Thyroid gland (tissue), 4 donors: ENCODE results near the gene TMPRSS5. TPM values are rescaled to one million over a fixed set of nuclear protein-coding genes. Genes with fewer than 3 reads are reported as not detected.
"Not testable (repeated sequence)": the region's sequence is repeated elsewhere in the genome, so short reads cannot be mapped to it uniquely, and the experiment has no call there.

Experiments
- DNase-seq, 2 donors: peaks; one replicate each; pipeline ENCODE4 v3.0.0-alpha.2; 2019
- H3K27ac ChIP-seq, 3 donors: fragments of 200-600 bp; sonication (generic); 1 replicate in 2 of 3; 2 replicates in 1 of 3; pipeline ENCODE4 v1.5.1; 2016 to 2019; ENCODE audit warnings: mild to moderate bottlenecking in 1 of 3, moderate library complexity in 1 of 3
- H3K27me3 ChIP-seq: fragments of 200-600 bp; sonication (generic); one replicate; pipeline ENCODE4 v1.5.1; 2019
- H3K36me3 ChIP-seq, 2 donors: fragments of 200-600 bp; sonication (generic); one replicate each; pipeline ENCODE4 v1.5.1; 2016 to 2019
- H3K4me1 ChIP-seq, 2 donors: fragments of 200-600 bp; sonication (generic); one replicate each; pipeline ENCODE4 v1.5.1; 2017 to 2019
- H3K4me3 ChIP-seq, 3 donors: fragments of 200-600 bp; sonication (generic); replicated peaks in 1 of 3; 1 replicate in 2 of 3; 2 replicates in 1 of 3; pipeline ENCODE4 v1.5.1; 2016; ENCODE audit warnings: mild to moderate bottlenecking in 1 of 3
- H3K9me3 ChIP-seq: fragments of 200-600 bp; sonication (generic); one replicate; pipeline ENCODE4 v1.5.1; 2017
- POLR2A ChIP-seq, 2 donors: fragments of 450-650 bp; IDR thresholded peaks; one replicate each; pipeline ENCODE4 v1.6.1; 2017; ENCODE audit warnings: antibody characterized with exemption in 2 of 2, mild to moderate bottlenecking in 2 of 2, moderate library complexity in 1 of 2
- WGBS, 2 donors: methylation state at CpG; one replicate each; pipeline ENCODE4 v1.1.5; 2017; 5-methylcytosine and 5-hydroxymethylcytosine counted together
- intact Hi-C: fragments of 100-400 bp; cut with DNase I; formaldehyde crosslinking; loops from one replicate; pipeline ENCODE4 v1.15.1; 2023
- total RNA-seq, 4 donors: library from RNA; depleted of rRNA; stranded (reverse); fragments of >200 nt; gene quantifications; one replicate each; pipeline ENCODE4 v1.2.3, GENCODE V29; 2016
- TF ChIP-seq, protein P1 (sequence below), 6 experiments: fragments of 200-600 bp in 3 of 6; fragments of 450-650 bp in 3 of 6; sonication (generic) in 3 of 6; IDR thresholded peaks; one replicate each; pipeline ENCODE4 v1.5.1; 2016 to 2019; ENCODE audit warnings: antibody characterized with exemption in 6 of 6, mild to moderate bottlenecking in 2 of 6, inconsistent platforms in 1 of 6, moderate library complexity in 1 of 6

TMPRSS5 gene
- total RNA-seq, 4 donors from 2014 or later, result 0.40 to 0.59 (median 0.45) TPM; not detected in 1

DNA sequence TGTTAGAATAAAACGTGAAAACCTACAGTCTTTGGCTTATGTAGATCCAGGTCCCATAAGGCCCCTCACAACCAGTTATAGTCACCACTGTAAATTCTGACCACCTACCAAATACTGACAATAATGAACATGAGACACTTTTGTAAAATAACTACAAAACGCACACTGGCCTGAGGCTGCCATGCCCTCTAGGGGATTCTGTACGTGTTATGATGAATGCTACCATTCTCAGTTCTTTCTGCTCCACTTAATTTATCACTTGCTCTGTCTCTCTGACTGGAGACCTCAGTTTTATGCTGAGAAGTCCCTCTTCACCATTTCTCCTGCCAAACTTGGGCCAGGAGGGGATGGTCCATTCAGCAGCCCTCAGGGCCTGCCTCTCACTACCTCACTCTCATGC, 18.7 kb upstream of the TMPRSS5 start:
- Histone ChIP-seq H3K27ac (no peak overlapping the region), H3K27me3 (no peaks in the 10 kb centered on the region), H3K9me3 (no peaks in the 10 kb centered on the region), H3K4me3 (no peak overlapping the region), H3K4me1 (no peaks in the 10 kb centered on the region), H3K36me3 (no peaks in the 10 kb centered on the region)
- no peak for DNase-seq
- no peak for TF ChIP-seq POLR2A (IDR thresholded peaks at IDR 0.05)
- TF ChIP-seq, protein P1, sequence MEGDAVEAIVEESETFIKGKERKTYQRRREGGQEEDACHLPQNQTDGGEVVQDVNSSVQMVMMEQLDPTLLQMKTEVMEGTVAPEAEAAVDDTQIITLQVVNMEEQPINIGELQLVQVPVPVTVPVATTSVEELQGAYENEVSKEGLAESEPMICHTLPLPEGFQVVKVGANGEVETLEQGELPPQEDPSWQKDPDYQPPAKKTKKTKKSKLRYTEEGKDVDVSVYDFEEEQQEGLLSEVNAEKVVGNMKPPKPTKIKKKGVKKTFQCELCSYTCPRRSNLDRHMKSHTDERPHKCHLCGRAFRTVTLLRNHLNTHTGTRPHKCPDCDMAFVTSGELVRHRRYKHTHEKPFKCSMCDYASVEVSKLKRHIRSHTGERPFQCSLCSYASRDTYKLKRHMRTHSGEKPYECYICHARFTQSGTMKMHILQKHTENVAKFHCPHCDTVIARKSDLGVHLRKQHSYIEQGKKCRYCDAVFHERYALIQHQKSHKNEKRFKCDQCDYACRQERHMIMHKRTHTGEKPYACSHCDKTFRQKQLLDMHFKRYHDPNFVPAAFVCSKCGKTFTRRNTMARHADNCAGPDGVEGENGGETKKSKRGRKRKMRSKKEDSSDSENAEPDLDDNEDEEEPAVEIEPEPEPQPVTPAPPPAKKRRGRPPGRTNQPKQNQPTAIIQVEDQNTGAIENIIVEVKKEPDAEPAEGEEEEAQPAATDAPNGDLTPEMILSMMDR (IDR thresholded peaks at IDR 0.05), result no peak
- intact Hi-C loops, result no loop called here
- WGBS, 2 donors, result 89 to 92% methylated on average over 3 of the region's 3 CpGs

DNA sequence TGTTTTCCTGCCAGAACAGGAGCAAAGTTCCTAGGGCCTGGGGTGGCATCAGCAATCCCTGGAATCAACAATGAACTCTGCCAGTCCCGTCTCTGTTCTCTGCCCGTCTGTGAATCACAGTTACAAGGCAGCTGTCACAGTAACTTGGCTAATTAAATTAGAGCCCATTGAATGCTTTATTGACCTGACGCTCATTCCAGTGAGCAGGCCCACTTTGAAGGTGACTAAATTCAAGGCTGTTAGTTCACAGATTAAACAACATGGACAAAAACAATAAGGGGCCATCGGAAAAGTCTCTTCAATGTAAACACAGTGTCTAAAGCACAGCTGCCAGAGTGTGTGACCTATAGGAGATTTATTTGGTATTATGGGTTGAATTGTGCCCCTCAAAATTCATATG, 17.7 kb upstream of the TMPRSS5 start:
- WGBS, 2 donors, result 84 to 88% methylated on average over 4 of the region's 4 CpGs
- DNase-seq, result no peak
- Histone ChIP-seq H3K36me3 (no peaks in the 10 kb centered on the region), H3K27ac (no peak overlapping the region), H3K9me3 (no peaks in the 10 kb centered on the region), H3K4me3 (no peak overlapping the region), H3K4me1 (no peaks in the 10 kb centered on the region), H3K27me3 (no peaks in the 10 kb centered on the region)
- no peak for TF ChIP-seq POLR2A (IDR thresholded peaks at IDR 0.05)
- TF ChIP-seq, protein P1 (IDR thresholded peaks at IDR 0.05), result no peak
- intact Hi-C loops, result no loop called here

DNA sequence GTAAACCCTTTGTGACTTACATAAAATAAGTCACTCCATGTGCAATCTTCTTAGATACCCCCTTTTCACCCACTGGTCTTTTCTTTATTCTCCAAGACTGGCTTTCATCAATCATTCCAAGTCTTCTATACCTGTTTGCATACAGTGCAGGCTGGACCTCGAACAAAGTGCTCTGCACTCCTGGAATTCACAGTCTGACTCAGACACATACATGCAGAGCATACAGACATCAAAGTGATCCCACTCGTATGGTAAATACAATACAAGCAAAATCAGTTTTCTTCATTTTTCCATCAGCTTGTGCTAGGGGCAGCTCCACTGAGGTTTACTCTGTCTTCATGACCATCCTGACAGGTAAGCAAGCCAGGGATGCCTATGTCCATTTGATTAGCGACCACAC, 16.8 kb upstream of the TMPRSS5 start:
- Histone ChIP-seq H3K27me3 (no peaks in the 10 kb centered on the region), H3K4me1 (no peaks in the 10 kb centered on the region), H3K36me3 (no peaks in the 10 kb centered on the region), H3K27ac (no peak overlapping the region), H3K4me3 (no peak overlapping the region), H3K9me3 (no peaks in the 10 kb centered on the region)
- DNase-seq, result no peak
- intact Hi-C loops, result no loop called here
- TF ChIP-seq, protein P1 (IDR thresholded peaks at IDR 0.05), result no peak
- TF ChIP-seq POLR2A (IDR thresholded peaks at IDR 0.05), result no peak
- 86 to 97% methylated on average over 3 of the region's 3 CpGs for WGBS, 2 donors

DNA sequence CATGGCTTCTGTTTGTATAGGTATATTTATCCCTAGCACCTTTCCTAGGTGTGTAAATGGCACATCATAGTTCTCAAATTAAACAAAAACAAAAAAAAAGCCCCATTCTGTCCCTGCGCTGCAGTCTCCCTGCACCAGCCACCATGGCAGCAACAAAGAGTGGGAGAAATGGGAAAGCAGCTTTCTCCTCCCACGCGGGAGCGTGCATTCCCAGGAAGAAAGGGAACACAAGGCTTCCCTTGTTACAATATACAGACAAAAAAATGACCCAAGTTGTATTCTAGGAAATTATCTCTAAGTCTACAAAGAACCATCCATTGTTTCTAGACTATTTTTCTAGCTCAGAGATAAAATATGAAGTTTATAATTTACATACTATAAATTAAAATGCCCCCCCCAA, 16.1 kb upstream of the TMPRSS5 start:
- Histone ChIP-seq H3K9me3 (no peaks in the 10 kb centered on the region), H3K27me3 (no peaks in the 10 kb centered on the region), H3K4me3 (no peak overlapping the region), H3K36me3 (no peaks in the 10 kb centered on the region), H3K4me1 (no peaks in the 10 kb centered on the region), H3K27ac (no peak overlapping the region)
- intact Hi-C loops, result no loop called here
- TF ChIP-seq, protein P1 (IDR thresholded peaks at IDR 0.05), result no peak
- TF ChIP-seq POLR2A (IDR thresholded peaks at IDR 0.05), result no peak
- 95% methylated on average over 4 of the region's 4 CpGs for WGBS, 2 donors
- no peak for DNase-seq

DNA sequence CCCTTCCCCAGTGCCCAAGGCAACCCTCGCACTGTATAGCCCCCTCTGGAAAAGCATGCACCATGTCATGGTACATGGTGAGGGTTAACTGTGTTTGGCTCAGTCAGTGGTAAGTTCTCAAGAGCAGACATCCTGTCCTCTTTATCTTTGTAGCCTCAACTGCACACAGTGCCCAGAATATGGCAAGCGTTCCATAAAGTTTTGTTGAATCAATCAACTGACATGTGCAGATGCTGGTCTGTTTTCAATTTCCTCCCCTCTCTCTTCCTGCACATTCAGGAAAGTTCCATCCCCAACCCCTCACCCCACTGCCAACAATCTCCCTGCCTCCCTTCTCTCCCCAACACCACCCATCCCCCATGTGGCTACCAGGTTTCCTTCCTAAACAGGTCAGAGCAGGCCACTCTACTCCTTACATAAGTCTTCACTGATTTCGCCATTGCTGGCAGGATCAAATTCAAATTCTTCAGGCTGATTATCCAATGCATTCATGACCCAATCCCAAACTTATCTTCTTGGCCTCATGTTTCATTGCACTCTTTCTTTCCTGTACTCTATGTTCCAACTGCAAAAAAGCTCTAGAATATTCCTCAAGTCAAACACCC, 15.5 kb upstream of the TMPRSS5 start:
- Histone ChIP-seq H3K4me3 (no peak overlapping the region), H3K4me1 (no peaks in the 10 kb centered on the region), H3K36me3 (no peaks in the 10 kb centered on the region), H3K9me3 (no peaks in the 10 kb centered on the region), H3K27me3 (no peaks in the 10 kb centered on the region), H3K27ac (no peak overlapping the region)
- WGBS, 2 donors, result 88 to 91% methylated on average over 3 of the region's 3 CpGs
- intact Hi-C loops, result no loop called here
- no peak for TF ChIP-seq POLR2A (IDR thresholded peaks at IDR 0.05)
- TF ChIP-seq, protein P1 (IDR thresholded peaks at IDR 0.05), result no peak
- DNase-seq, result no peak

DNA sequence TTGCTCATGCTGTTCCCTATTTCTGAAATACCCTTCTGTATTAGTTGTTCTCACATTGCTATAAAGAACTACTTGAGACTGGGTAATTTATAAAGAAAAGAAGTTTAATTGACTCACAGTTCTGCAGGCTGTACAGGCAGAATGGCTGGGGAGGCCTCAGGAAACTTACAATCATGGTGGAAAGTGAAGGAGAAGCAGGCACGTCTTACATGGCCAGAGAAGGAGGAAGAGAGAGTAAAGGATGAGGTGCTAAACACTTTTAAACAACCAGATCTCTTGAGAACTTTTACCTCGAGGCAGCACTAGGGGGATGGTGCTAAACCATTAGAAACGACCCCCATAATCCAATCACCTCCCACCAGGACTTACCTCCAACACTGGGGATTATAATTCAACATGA, 14.4 kb upstream of the TMPRSS5 start:
- WGBS, 2 donors, result 45 to 51% methylated on average over 3 of the region's 3 CpGs
- intact Hi-C loops, H3K4me1 ChIP-seq, H3K9me3 ChIP-seq, DNase-seq, H3K36me3 ChIP-seq, H3K27me3 ChIP-seq, H3K4me3 ChIP-seq, H3K27ac ChIP-seq: not testable (repeated sequence)
